ENCODE results near the gene PROCA1.

Gene PROCA1

DNA sequence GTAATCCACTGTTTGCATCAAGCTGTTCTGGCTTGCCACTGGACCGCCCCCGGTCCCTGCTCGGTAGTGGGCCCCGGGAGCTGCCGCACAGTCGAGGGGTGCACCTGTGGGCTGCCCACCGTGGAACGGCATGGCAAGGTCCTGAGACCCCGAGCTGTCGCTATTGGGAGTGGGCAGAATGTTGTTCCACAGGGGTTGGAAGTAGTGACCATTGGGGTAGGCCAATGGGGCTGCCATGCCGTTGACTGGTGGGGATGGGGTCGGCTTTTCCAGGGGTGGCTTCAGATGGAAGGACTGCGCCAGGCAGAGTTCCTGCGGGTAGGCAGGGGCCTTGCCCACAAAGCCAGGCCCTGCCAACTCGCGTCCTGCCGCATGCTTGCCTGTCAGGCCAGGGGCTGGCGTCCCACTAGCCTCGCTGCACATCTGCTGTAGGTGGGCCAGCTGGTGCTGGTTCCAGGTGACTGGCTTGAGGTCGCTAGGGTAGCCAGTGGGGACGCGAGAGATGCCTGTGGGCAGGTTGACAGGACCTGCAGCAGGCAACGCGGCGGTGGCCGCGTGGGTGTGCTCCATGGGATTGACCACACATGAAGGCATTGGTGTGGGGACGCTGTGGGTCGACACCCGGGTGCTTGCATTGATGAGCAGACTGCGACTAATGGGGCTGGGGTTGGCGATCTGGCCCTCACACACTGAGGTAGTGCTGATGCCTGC, 46.9 kb upstream of the PROCA1 start:
- ATAC-seq (ENCODE audit: insufficient read depth, low read depth) (no peak), DNase-seq (no peak)
- no peak overlapping the region for H3K4me3 ChIP-seq (ENCODE audit: low read depth in 1 of 2, low read length in 2 of 2)
- no peaks in the 10 kb centered on the region for H3K9me3 ChIP-seq (ENCODE audit: insufficient read depth, low read length, severe bottlenecking)
- H3K79me2 ChIP-seq (ENCODE audit: insufficient read depth, low read length): peaks cover 7% of the 10 kb centered on the region; the same call in 1 of the 2 replicates
- peaks cover 20% of the 10 kb centered on the region; the same call in 1 of the 2 replicates for H4K20me1 ChIP-seq (ENCODE audit: insufficient read depth, low read length)
- H3K4me1 ChIP-seq (ENCODE audit: insufficient read depth, low read length): no peaks in the 10 kb centered on the region
- H3K9ac ChIP-seq (ENCODE audit: low read depth, low read length): no peak overlapping the region
- TF ChIP-seq, protein P1, sequence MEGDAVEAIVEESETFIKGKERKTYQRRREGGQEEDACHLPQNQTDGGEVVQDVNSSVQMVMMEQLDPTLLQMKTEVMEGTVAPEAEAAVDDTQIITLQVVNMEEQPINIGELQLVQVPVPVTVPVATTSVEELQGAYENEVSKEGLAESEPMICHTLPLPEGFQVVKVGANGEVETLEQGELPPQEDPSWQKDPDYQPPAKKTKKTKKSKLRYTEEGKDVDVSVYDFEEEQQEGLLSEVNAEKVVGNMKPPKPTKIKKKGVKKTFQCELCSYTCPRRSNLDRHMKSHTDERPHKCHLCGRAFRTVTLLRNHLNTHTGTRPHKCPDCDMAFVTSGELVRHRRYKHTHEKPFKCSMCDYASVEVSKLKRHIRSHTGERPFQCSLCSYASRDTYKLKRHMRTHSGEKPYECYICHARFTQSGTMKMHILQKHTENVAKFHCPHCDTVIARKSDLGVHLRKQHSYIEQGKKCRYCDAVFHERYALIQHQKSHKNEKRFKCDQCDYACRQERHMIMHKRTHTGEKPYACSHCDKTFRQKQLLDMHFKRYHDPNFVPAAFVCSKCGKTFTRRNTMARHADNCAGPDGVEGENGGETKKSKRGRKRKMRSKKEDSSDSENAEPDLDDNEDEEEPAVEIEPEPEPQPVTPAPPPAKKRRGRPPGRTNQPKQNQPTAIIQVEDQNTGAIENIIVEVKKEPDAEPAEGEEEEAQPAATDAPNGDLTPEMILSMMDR (IDR thresholded peaks at IDR 0.05; ENCODE audit: borderline replicate concordance, extremely low read depth, low read length, poor library complexity, severe bottlenecking): no peak
- no peak for TF ChIP-seq EZH2 (IDR thresholded peaks at IDR 0.05; ENCODE audit: borderline replicate concordance, low read depth, low read length, severe bottlenecking)
- H3K27me3 ChIP-seq (ENCODE audit: insufficient read depth, low read length, poor library complexity): no peaks in the 10 kb centered on the region
- no peak overlapping the region for H2AFZ ChIP-seq (ENCODE audit: low read depth, low read length)
- H3K27ac ChIP-seq (ENCODE audit: low read length): no peak overlapping the region
- no peak overlapping the region for H3K4me2 ChIP-seq (ENCODE audit: insufficient read depth, low read length)
- H3K36me3 ChIP-seq (ENCODE audit: insufficient read depth, low read length): peaks cover 52% of the 10 kb centered on the region

- ATAC-seq (ENCODE audit: insufficient read depth, low read depth) (no peak), DNase-seq (no peak)
- no peaks in the 10 kb centered on the region for H3K9me3 ChIP-seq (ENCODE audit: insufficient read depth, low read length, severe bottlenecking)
- TF ChIP-seq EZH2 (IDR thresholded peaks at IDR 0.05; ENCODE audit: borderline replicate concordance, low read depth, low read length, severe bottlenecking): no peak
- TF ChIP-seq, protein P1 (IDR thresholded peaks at IDR 0.05; ENCODE audit: borderline replicate concordance, extremely low read depth, low read length, poor library complexity, severe bottlenecking): no peak
- H3K79me2 ChIP-seq (ENCODE audit: insufficient read depth, low read length): no peaks in the 10 kb centered on the region
- H3K4me2 ChIP-seq (ENCODE audit: insufficient read depth, low read length): no peak overlapping the region
- H4K20me1 ChIP-seq (ENCODE audit: insufficient read depth, low read length): peaks cover 19% of the 10 kb centered on the region; the same call in 1 of the 2 replicates
- no peak overlapping the region for H3K27ac ChIP-seq (ENCODE audit: low read length)
- H3K27me3 ChIP-seq (ENCODE audit: insufficient read depth, low read length, poor library complexity): no peaks in the 10 kb centered on the region
- no peak overlapping the region for H3K9ac ChIP-seq (ENCODE audit: low read depth, low read length)
- peaks cover 44% of the 10 kb centered on the region for H3K36me3 ChIP-seq (ENCODE audit: insufficient read depth, low read length)
- no peaks in the 10 kb centered on the region for H3K4me1 ChIP-seq (ENCODE audit: insufficient read depth, low read length)
- no peak overlapping the region for H2AFZ ChIP-seq (ENCODE audit: low read depth, low read length)
- H3K4me3 ChIP-seq (ENCODE audit: low read depth in 1 of 2, low read length in 2 of 2): no peak overlapping the region
Measured at GRCh38 chr17:28756049-28756804, 44.5 kb upstream of the PROCA1 start.

DNA sequence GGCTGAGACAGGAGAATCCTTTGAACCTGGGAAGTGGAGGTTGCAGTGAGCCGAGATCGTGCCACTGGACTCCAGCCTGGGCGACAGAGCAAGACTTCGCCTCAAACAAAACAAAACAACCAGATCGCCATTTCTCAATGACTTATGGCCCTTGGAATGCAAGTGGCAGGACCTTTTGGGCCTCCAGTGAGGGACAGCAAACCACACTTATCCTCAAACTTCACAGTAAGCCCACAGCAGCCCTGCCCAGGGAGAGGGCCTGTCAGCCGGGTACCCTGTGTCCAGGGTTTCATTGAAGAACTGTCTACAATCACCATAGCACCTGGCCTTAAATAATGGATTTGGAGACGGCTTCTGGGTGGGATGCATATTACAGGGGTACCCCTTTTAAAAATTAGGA, 43.8 kb upstream of the PROCA1 start:
- no peak overlapping the region for H3K9ac ChIP-seq (ENCODE audit: low read depth, low read length)
- no peaks in the 10 kb centered on the region for H3K9me3 ChIP-seq (ENCODE audit: insufficient read depth, low read length, severe bottlenecking)
- H3K4me1 ChIP-seq (ENCODE audit: insufficient read depth, low read length): no peaks in the 10 kb centered on the region
- DNase-seq (no peak), ATAC-seq (ENCODE audit: insufficient read depth, low read depth) (no peak)
- no peak overlapping the region for H3K4me2 ChIP-seq (ENCODE audit: insufficient read depth, low read length)
- no peak overlapping the region for H2AFZ ChIP-seq (ENCODE audit: low read depth, low read length)
- no peak overlapping the region for H3K27ac ChIP-seq (ENCODE audit: low read length)
- H4K20me1 ChIP-seq (ENCODE audit: insufficient read depth, low read length): peaks cover 20% of the 10 kb centered on the region; the same call in 1 of the 2 replicates
- no peaks in the 10 kb centered on the region for H3K27me3 ChIP-seq (ENCODE audit: insufficient read depth, low read length, poor library complexity)
- peaks cover 46% of the 10 kb centered on the region for H3K36me3 ChIP-seq (ENCODE audit: insufficient read depth, low read length)
- H3K4me3 ChIP-seq (ENCODE audit: low read depth in 1 of 2, low read length in 2 of 2): no peak overlapping the region
- H3K79me2 ChIP-seq (ENCODE audit: insufficient read depth, low read length): peaks cover 3% of the 10 kb centered on the region; the same call in 1 of the 2 replicates
- TF ChIP-seq, protein P1 (IDR thresholded peaks at IDR 0.05; ENCODE audit: borderline replicate concordance, extremely low read depth, low read length, poor library complexity, severe bottlenecking): no peak
- no peak for TF ChIP-seq EZH2 (IDR thresholded peaks at IDR 0.05; ENCODE audit: borderline replicate concordance, low read depth, low read length, severe bottlenecking)
